ENCODE measurements around the gene GULP1.

DNA sequence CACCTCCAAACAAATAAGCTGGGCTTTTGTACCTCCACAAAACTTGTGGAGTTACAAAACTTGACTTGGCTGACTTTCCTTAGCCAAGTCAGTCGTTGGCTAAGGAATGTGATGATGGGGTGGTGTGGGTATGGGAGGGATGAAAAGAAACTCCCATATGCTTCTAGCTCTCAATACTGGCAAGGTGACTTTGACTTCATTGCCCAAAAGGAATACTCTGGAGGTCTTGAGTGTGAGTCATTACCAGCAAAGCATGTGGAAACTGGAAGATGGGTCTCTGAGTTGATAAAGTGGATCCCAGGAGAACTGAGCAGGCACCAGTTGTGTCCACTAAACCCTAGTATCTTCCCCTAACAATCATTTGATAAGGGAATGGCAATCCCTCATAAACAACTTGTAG is 226.7 kb downstream of the GULP1 start:
- TF ChIP-seq, protein P1, sequence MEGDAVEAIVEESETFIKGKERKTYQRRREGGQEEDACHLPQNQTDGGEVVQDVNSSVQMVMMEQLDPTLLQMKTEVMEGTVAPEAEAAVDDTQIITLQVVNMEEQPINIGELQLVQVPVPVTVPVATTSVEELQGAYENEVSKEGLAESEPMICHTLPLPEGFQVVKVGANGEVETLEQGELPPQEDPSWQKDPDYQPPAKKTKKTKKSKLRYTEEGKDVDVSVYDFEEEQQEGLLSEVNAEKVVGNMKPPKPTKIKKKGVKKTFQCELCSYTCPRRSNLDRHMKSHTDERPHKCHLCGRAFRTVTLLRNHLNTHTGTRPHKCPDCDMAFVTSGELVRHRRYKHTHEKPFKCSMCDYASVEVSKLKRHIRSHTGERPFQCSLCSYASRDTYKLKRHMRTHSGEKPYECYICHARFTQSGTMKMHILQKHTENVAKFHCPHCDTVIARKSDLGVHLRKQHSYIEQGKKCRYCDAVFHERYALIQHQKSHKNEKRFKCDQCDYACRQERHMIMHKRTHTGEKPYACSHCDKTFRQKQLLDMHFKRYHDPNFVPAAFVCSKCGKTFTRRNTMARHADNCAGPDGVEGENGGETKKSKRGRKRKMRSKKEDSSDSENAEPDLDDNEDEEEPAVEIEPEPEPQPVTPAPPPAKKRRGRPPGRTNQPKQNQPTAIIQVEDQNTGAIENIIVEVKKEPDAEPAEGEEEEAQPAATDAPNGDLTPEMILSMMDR (IDR thresholded peaks at IDR 0.05; ENCODE audit: borderline replicate concordance, extremely low read depth, low read length, poor library complexity, severe bottlenecking), result no peak
- no peak for TF ChIP-seq EZH2 (IDR thresholded peaks at IDR 0.05; ENCODE audit: borderline replicate concordance, low read depth, low read length, severe bottlenecking)

Data from DND-41 (cell line).